NAMALWA (cell line): Measurements from ENCODE around the gene PRKG2.
"Not testable (repeated sequence)": the region's sequence is repeated elsewhere in the genome, so short reads cannot be mapped to it uniquely, and the experiment has no call there.

Experiments used
- DNase-seq: peaks from one replicate; pipeline ENCODE4 v3.0.0-alpha.2; 2015; ENCODE audit warnings: low spot score

Gene PRKG2

DNA sequence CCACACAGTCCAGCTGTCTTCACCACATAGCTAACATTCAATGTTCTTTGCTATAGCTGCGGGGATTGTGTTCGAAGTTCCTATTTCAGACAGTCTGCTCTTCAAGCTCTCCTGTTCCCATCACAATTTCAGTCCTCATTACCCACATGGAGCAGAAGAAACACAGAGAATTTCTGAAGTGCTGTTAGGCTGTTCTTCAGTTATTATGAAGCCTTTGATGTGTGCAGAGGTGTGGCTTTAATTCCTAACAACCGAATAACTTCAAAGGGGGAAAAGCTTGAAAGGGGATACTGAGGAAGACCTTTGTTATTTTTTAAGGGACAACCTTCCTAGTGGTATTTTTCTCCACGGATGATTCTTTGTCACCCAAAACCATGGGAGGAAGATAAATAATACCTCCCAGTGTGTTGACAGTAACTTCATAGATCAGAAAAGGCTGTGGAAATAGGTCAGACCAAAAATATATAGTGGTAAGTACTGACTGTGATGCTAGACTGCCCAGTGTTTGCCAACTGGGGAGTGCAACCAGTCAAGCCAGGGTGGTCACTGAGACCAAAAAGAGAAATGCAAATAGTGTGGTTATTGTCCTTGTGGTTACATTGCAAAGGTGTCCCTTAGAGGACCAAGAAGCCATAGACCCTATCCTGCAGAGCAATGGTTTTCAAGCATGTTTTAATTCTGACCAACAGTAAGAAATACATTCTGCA, 52.1 kb downstream of the PRKG2 start:
- no peak for DNase-seq

DNA sequence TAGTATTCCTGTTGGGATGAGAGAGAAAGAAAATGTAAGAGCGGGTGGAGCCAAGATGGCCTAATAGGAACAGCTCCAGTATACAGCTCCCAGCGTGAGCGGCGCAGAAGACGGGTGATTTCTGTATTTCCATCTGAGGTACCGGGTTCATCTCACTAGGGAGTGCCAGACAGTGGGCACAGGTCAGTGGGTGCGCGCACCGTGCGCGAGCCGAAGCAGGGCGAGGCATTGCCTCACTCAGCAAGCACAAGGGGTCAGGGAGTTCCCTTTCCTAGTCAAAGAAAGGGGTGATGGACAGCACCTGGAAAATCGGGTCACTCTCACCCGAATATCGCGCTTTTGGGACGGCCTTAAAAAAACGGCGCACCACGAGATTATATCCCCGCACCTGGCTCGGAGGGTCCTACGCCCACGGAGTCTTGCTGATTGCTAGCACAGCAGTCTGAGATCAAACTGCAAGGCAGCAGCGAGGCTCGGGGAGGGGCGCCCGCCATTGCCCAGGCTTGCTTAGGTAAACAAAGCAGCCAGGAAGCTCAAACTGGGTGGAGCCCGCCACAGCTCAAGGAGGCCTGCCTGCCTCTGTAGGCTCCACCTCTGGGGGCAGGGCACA, 61.2 kb downstream of the PRKG2 start:
- not testable (repeated sequence) for DNase-seq

DNA sequence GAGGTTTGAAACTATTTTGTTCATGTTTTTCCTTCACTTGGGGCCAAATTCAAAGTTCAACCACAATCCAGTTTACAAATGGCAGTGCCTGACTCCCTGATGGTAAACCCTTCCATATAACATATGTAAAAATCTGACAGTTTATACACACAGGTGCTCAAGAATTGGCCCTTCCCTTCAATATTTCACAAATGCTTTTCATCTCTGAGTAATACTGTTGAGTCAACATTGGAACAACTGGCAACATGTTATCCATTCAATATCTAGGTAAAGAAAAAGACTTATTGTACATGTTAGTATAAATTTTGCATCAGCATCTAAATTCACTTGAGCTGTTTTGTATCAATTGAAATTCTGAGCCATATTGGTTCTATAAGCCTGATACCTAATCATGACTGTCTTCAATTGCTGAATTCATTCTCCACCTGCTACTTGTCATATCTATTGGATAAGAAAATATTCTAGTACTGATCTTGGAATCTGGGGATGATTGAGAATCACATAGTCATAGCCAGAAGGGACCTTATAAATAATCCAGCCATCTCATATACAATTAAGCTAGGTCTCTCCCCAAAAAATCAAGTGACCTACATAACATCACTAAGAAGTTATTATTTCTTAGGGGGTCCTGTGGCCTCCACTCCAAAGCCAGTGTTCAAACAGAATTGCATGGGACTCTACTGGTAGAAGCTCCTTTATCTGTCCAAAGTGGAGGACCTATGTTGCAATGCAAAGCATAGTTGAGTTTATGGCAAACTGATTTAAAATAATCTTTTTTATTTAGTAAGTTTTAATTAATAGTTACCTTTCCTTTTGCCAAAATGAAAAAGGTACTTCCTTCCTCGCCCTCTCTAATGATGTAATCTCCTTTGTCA, 61.9 kb downstream of the PRKG2 start:
- no peak for DNase-seq

DNA sequence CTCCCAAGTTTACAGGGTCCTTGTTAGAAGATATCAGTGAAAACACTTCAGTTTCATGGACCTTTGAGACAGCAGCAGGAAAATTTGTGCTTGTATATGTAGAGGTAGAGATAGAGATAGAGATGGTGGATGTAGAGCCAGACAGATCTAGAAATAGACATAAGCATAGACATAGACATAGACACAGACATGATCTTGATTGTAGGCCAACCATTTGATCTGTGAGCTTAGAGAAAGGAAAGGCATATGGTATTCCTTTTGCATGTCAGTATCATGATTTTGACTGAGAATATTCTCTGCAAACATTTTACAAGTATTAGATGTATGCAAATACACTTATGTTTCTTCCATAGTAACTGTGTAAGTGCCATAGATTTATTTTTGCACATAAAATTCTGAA, 65.0 kb downstream of the PRKG2 start:
- no peak for DNase-seq

DNA sequence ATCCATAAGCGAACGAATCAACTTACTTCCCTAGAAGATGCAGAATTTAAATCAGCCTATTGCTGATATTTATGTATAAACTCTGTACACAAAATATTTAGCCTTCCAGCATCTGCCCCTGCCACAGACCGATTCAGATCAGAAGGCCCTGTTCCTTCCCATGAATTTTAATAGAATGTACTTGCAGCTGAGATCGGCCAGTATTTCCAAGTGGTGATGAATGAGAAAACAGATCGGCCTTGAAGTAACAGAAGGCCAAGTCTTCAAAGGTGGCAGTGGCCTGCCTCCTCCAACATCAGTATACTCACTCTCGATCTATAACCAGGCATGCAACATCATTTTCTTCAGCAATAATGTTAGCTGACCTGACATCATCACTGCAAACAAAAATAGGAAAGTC, 66.4 kb downstream of the PRKG2 start:
- no peak for DNase-seq

DNA sequence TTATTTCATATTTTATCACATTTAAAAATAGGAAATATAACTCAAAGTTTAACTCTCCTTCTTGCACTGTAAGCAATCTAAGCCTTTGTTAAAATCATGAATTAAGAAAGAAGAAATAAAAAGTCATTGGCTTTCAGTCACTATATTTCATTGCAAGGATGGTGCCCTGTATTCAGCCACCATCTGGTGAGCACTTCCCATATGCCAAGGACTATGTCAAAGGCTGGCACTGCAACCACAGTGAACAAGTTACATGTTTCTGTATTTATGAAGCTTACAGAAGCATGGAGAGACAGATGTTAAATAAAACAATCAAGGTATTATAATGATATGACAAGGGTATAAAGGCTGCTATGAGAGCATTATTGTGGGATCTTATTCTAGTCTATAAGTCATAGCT, 68.6 kb downstream of the PRKG2 start:
- no peak for DNase-seq

DNA sequence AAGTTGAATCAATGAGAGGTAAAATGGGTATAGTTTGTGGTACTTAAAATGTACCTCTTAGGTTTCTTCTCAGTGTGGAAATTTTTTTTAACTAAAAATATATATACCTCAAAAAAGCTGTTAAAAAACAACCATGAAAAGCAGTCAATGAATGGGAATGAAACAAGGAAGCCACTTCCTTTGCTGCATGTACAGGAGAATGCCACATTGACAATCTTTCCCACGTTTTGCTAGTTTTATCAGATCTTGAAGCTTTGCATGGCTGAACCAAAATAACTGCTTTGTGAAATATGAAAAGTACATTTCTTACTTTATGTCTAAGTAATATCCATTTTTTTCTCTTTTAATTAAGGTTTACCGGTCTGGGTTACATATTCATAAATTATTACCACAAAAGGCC, 71.8 kb downstream of the PRKG2 start:
- DNase-seq: no peak

DNA sequence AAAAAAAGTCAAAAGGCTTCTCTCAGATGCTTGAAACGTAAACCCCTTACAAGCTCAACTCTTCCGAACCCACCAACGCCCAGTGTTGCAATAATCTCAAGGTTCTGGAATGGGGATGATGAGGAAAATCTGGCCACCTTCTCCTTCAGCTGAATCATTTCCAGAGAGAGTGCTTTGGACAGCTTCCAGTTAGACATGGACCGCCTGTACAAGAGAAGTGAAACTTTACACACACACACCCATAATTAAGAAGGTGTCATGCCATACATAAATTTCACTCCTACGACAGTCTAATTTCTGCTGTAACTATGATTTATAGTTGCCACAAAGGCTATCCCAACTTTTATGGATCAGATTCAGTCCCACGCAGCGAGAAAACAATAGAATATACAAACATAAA, 72.3 kb downstream of the PRKG2 start:
- no peak for DNase-seq

DNA sequence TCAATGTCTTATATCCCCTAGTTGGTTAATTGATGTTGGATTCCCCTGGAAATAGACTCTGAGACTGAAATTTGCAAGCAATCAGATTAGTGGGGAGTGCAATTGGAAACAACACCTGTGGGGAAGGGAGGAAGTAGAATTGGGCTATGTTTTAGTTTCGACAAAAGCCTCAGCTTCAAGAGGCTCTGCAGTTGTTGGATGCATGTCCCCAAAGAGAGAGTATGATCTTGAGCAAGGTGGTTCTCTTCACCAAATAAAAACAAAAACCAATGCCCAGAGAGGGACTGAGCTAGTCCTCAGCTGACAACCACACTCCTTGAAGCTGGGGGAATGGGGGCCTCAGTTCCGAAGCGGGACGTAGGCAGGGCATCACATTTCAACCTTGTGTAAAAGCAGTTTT, 77.1 kb downstream of the PRKG2 start:
- no peak for DNase-seq

DNA sequence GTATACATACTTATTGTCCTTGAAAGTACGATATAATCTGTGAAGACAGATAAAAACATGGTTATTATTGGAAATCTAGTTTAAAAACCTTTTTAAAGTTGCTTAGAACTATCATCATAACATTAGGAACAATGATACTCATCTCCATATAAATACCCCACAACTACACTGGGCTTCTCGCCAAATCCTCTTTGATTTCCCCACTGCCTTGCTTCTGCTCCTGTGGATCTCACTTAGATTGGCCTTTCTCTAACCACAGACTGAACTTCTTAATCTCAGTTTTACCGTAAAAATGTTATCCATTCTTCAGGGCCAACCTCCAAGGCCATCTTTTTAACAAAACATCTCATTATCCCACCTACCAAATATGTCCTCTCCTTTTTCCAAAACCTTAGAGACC, 77.6 kb downstream of the PRKG2 start:
- no peak for DNase-seq

DNA sequence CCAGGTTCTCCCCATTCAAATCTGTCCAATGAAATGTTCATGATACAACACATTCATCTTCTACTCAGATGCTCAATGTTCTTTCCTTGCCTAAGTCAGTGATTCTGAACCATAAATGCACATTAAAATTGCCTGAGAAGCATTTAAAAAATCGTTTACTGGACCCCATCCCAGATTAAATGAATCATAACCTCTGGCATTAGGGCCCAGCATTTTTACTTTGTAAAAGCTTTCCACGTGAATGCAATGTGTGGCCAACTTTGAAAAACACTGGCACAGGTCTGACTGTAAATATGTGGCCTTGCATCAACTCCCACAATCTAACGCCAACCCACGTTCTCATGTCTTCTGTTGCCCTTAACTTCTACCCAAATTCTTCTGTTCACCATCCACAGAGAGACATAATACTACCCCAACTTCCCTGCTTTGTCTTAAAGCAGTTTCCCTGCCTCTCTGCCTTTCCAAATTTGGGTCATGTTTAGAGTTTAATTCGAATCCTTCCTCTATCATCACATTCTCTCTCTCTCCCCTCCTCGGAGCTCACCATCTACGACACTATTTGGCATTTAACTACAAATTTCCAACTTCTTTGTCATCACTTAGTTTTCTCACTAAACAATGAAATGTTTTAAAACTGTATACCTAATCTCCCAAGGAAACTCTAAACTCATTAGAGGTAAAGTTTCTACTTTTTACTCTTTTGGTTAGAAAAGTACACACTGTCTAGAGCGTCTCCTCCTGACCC, 78.7 kb downstream of the PRKG2 start:
- DNase-seq: no peak

DNA sequence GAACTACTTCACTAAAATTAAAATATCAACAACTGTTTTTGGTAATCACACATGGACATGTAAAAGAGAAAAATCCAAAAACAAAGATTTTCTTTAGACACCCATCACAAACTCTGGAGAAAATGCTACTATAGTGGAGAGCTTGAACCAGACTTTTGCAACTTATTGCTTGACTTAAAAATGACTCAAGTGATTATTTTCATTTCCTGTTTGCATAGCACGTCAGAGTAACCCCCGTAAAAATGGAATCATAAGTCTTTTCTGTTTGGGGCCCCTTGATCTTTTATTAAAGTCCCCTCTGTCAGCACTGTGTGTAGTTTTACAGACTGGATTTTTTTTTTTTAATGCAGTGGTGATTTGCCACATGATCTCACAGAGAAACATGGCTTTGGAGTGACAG, 79.5 kb downstream of the PRKG2 start:
- no peak for DNase-seq

DNA sequence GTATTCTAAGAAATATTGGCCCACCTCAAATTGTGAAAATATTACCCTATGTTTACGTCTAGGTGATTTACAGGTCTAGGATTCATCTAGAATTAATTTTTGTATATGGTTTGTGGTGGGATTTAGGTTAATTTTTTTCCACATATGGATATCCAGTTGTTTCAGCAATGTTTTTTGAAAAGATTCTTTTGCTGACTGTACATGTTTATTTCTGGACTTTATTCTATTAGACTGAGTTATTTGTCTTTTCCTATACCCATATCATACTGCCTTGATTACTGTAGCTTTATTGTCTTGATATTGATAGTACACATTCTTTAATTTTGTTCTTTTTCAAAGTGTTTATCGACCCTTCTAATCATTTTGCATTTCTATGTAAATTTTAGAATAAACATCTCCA, 83.5 kb downstream of the PRKG2 start:
- DNase-seq: no peak

DNA sequence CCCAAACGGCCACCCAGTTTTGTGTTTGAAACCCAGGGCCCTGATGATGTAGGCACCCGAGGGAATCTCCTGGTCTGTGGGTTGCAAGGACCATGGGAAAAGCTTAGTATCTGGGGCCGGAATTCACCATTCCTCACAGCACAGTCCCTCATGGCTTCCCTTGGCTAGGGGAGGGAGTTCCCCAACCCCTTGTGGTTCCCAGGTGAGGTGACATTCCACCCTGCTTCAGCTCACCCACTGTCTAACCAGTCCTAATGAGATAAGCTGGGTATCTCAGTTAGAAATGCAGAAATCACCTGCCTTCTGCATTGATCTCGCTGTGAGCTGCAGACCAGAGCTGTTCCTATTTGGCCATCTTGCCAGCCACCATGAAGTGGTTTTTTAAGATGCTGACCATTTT, 84.0 kb downstream of the PRKG2 start:
- DNase-seq: no peak

DNA sequence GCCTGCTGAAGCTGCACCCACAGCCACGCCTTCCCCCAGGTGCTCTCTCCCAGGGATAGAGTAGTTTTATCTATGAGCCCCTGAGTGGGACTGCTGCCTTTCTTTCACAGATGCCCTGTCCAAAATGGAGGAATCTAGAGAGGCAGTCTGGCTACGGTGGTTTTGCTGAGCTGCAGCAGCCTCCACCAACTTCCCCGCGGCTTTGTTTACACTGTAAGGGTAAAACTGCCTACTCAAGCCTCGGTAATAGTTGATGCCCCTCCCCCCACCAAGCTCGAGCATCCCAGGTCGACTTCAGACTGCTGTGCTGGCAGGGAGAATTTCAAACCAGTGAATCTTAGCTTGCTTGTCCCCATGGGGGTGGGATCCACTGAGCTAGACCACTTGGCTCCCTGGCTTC, 84.5 kb downstream of the PRKG2 start:
- DNase-seq: no peak

DNA sequence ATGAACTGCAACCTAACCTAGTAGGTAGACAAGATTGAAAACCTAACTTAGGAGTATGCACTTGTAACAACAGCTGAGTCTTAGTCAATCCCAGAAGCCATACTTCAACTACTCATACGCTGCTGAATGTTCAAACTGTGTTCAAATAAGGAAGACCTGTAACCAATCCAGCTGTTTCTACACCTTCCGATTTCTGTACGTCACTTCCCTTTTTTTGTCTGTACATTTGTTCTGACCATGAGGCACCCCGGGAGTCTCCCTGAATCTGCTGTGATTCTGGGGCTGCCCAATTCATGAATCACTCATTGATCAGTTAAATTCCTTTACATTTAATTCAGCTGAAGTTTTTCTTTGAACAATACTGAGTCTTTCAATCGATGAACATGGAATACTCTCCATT, 95.0 kb downstream of the PRKG2 start:
- DNase-seq: no peak

DNA sequence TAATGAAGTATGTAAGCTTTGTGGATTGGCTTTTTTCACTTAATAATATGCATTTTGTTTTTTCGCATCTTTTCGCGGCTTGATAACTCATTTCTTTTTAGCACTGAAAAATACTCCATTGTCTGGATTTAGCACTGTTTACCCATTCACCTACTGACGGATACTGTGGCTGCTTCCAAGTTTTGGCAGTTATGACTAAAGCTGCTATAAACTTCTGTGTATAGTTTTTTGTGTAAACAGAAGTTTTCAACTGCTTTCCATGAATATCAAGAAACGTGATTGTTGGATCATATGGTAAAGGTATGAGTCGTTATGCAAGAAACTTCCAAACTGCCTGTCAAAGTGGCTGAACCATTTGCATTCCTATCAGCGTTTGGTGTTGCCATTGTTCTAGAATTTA, 96.9 kb downstream of the PRKG2 start:
- no peak for DNase-seq

DNA sequence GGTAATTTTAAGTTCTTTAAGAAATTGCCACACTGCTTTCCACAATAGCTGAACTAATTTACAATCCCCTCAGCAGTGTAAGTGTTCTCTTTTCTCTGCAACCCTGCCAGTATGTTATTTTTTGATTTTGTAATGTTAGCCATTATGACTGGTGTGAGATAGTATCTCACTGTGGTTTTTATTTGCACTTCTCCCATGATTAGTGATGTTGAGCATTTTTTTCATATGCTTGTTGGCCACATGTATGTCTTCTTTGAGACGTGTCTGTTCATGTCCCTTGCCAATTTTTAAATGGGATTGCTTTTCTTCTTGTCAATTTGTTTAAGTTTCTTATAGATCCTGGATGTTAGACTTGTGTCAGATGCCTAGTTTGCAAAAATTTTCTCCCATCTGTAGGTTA, 98.5 kb downstream of the PRKG2 start:
- DNase-seq: no peak

DNA sequence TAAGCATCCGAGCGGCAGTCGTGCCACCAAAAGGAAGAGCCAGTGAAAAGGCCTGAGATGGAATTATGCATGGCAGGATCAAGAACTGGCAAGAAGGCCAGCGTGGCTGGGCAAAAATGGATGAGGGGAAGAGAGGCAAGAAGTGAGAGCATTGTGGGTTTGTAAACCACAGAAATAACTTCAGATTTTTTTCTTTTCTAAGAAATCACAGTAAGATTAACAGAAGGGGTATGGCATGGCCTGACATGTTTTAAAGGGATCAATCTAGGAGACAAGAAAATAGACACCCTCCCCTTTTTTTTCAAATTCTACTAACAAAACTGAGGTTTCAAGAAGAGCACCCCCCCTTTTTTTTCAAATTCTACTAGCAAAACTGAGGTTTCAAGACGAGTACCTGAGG, 102.0 kb downstream of the PRKG2 start:
- no peak for DNase-seq

DNA sequence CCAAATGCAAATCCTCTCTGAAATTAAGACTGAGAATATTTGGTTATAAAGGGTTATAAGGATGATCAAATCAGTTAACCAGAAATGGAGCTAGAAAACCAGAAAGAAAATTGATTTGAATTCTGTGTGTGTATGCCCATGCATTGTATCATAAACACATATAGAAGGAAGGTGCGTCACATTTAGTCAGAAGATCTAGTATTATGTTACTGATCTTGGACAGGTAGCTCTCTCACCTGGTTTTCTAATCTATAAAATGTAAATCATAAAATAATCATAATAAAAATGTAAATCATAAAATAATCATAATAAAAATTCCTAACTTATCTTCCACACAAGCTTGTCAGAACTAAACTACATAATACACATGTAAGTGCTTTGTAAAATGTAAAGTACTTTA, 105.7 kb downstream of the PRKG2 start:
- no peak for DNase-seq

DNA sequence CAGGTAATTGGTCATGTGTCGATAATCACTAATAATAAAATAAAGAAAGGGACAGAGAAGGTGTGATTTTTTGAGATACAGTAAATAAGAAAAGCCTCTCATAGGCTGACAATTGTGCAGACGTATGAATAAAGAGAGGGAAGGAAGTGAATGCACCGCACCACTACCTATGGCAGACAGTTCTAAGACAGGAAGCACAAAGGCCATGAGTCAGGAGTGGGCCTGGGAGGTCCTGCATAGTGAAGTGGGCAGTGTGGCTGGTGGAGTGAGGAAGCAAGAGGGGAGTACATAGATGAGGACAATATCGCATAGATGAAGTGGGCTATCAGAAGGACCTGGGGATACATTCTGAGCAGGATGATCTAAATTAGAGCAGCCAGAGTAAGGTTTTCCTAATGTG, 108.9 kb downstream of the PRKG2 start:
- DNase-seq: no peak

DNA sequence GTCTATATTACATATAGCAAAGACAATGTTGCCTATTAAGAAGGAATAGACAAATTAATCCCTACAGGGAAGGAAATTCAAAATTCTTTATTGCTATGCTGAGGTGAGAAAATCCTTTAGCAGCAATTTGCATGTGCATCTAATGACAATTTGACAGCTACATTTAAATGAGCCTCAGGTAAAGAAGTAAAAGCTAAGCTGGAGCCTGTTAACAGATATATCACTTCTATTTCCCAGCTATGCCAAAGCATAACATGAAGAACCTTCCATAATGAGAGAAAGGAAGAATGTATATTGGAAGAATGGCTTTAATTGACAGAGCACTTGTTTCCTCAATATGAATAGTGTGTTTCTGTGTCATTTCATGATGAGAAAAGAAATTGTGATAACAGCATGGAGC, 112.9 kb downstream of the PRKG2 start:
- DNase-seq: no peak

DNA sequence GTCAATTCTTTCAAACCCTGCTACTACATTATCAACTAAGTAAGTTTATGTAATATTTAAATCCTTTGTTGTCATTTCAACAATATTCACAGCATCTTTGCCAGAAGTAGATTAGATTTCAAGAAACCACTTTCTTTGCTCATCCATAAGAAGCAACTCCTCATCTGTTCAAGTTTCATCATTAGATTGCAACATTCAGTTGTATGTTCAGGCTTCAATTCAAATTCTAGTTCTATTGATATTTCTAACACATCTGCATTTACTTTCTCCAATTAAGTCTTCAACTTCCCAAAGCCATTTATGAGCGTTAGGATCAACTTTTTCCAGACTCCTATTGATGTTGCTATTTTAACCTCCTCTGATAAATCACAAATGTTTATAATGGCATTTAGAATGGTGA, 118.5 kb downstream of the PRKG2 start:
- DNase-seq: no peak
